IPS-18c (cell line): ENCODE data around the gene ZNG1F.
"Not testable (repeated sequence)": the region's sequence is repeated elsewhere in the genome, so short reads cannot be mapped to it uniquely, and the experiment has no call there.

Experiments used
- H3K4me3 ChIP-seq: 2 replicates; pipeline ENCODE4 v1.7.0; 2013; ENCODE audit warnings: low read depth, mild to moderate bottlenecking, low read length, moderate library complexity; ENCODE audit not compliant: insufficient read depth
- H3K9me3 ChIP-seq: one replicate; pipeline ENCODE4 v1.6.1; 2013; ENCODE audit warnings: mild to moderate bottlenecking, low read length, moderate library complexity; ENCODE audit not compliant: control insufficient read depth, insufficient read depth

ZNG1F gene

GRCh38 chr9:41125109-41125658 is 63.9 kb downstream of the ZNG1F start:
- H3K4me3 ChIP-seq, H3K9me3 ChIP-seq: not testable (repeated sequence)

GRCh38 chr9:41124250-41125108 is 64.6 kb downstream of the ZNG1F start:
- H3K9me3 ChIP-seq, H3K4me3 ChIP-seq: not testable (repeated sequence)

GRCh38 chr9:41123812-41124211 is 65.3 kb downstream of the ZNG1F start:
- H3K9me3 ChIP-seq, H3K4me3 ChIP-seq: not testable (repeated sequence)

GRCh38 chr9:41123396-41123795 is 65.7 kb downstream of the ZNG1F start:
- H3K4me3 ChIP-seq, H3K9me3 ChIP-seq: not testable (repeated sequence)

GRCh38 chr9:41120696-41121095 is 68.4 kb downstream of the ZNG1F start:
- H3K9me3 ChIP-seq, H3K4me3 ChIP-seq: not testable (repeated sequence)

GRCh38 chr9:41119719-41120118 is 69.4 kb downstream of the ZNG1F start:
- not testable (repeated sequence) for H3K9me3 ChIP-seq, H3K4me3 ChIP-seq

GRCh38 chr9:41119311-41119710 is 69.8 kb downstream of the ZNG1F start:
- not testable (repeated sequence) for H3K9me3 ChIP-seq, H3K4me3 ChIP-seq

- H3K9me3 ChIP-seq, H3K4me3 ChIP-seq: not testable (repeated sequence)
These were observed 75.8 kb downstream of the ZNG1F start for GRCh38 chr9:41113348-41113747.

GRCh38 chr9:41111414-41111813 is 77.7 kb downstream of the ZNG1F start:
- H3K4me3 ChIP-seq, H3K9me3 ChIP-seq: not testable (repeated sequence)

GRCh38 chr9:41110913-41111312 is 78.2 kb downstream of the ZNG1F start:
- not testable (repeated sequence) for H3K9me3 ChIP-seq, H3K4me3 ChIP-seq

GRCh38 chr9:41109253-41109652 is 79.9 kb downstream of the ZNG1F start:
- H3K4me3 ChIP-seq, result not testable (repeated sequence)

GRCh38 chr9:41108816-41109215 is 80.3 kb downstream of the ZNG1F start:
- not testable (repeated sequence) for H3K9me3 ChIP-seq

More at GRCh38 chr9:41109253-41109652, 79.9 kb downstream of the ZNG1F start:
- H3K9me3 ChIP-seq, result not testable (repeated sequence)

GRCh38 chr9:41106472-41107116 is 82.5 kb downstream of the ZNG1F start:
- not testable (repeated sequence) for H3K9me3 ChIP-seq, H3K4me3 ChIP-seq

More at GRCh38 chr9:41108816-41109215, 80.3 kb downstream of the ZNG1F start:
- H3K4me3 ChIP-seq, result not testable (repeated sequence)

GRCh38 chr9:41105557-41106253 is 83.4 kb downstream of the ZNG1F start:
- H3K4me3 ChIP-seq, H3K9me3 ChIP-seq: not testable (repeated sequence)

- not testable (repeated sequence) for H3K9me3 ChIP-seq, H3K4me3 ChIP-seq
These were observed 84.6 kb downstream of the ZNG1F start for GRCh38 chr9:41104542-41104941.

- H3K4me3 ChIP-seq, H3K9me3 ChIP-seq: not testable (repeated sequence)
These were observed 88.6 kb downstream of the ZNG1F start for GRCh38 chr9:41100508-41100907.

GRCh38 chr9:41098759-41099158 is 90.4 kb downstream of the ZNG1F start:
- H3K4me3 ChIP-seq, H3K9me3 ChIP-seq: not testable (repeated sequence)

GRCh38 chr9:41095060-41095459 is 94.1 kb downstream of the ZNG1F start:
- not testable (repeated sequence) for H3K4me3 ChIP-seq, H3K9me3 ChIP-seq
